ENCODE data around the gene CHAF1B. TPM values are rescaled to one million over a fixed set of nuclear protein-coding genes. Genes with fewer than 3 reads are reported as not detected.

The CHAF1B gene
- total RNA-seq, 2 experiments from 2014 or later: 28.9 to 31.2 TPM

- CTCF ChIA-PET: interaction anchor here (0.7 to 1.2 kb wide), 5 partner anchors 29 to 1335 kb away, joined by 3 to 4 read pairs (median 3); no protein-coding TSS in a partner anchor
- Mint-ChIP-seq H3K4me1 (ENCODE audit: low read depth) (no peaks in the 10 kb centered on the region), H3K27ac (no peak overlapping the region), H3K9me3 (no peaks in the 10 kb centered on the region), H3K27me3 (no peaks in the 10 kb centered on the region), H3K36me3 (peaks cover 19% of the 10 kb centered on the region), H3K4me3 (no peak overlapping the region)
- POLR2A ChIA-PET: no interaction called here
- DNase-seq: peak; percentile 61
- intact Hi-C loops (cut with micrococcal nuclease): loop anchor here (1.0 to 5.0 kb wide), 2 partner anchors 57 to 169 kb away; no protein-coding TSS in a partner anchor
These were observed 34.8 kb downstream of the CHAF1B start for GRCh38 chr21:36419996-36420395.

DNA sequence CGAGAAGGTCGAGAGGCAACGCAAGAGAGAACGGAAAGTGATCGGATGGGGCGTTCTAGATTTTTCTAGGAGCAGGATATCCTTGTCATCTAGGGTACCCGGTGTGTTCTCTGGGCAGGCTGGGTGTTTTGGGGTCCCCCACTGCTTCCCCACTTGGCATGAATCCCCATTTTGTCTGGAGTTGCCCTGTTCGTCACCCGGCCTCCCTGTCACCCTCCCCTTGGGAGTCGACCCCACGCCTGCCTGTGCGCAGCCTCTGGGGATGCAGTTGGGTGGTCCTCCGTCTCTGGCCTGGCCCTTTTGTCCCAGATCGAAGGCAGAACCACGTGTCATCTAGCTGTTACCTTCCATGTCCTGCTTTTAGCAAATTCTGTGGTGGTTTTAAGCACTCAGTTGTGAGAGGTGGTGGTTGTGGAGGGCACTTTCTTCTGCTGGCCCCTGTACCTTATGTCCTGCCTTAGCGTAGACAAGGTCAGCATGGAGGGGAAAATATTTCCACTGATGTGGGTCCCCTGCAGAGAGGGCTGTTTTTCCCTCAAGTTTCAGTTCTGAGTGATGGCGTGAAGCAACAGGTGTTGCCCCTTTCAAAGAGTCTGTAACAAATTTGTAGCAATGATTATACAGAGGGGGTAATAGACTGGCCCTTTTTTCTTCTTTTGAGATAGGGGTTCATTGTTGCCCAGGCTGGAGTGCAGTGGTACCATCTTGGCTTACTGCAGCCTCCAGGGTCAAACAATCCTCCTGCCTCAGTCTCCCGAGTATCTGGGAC is 35.6 kb downstream of the CHAF1B start:
- H3K4me3 Mint-ChIP-seq: no peak overlapping the region
- no peak overlapping the region for H3K27ac Mint-ChIP-seq
- no peaks in the 10 kb centered on the region for H3K27me3 Mint-ChIP-seq
- ChIA-PET CTCF (interaction anchor here (1.0 kb wide), 2 partner anchors 9 to 167 kb away, joined by 3 to 5 read pairs; no protein-coding TSS in a partner anchor), POLR2A (no interaction called here)
- H3K4me1 Mint-ChIP-seq (ENCODE audit: low read depth): no peaks in the 10 kb centered on the region
- intact Hi-C loops (cut with micrococcal nuclease): loop anchor here (1.0 to 5.0 kb wide), 2 partner anchors 57 to 169 kb away; no protein-coding TSS in a partner anchor
- H3K9me3 Mint-ChIP-seq: no peaks in the 10 kb centered on the region
- H3K36me3 Mint-ChIP-seq: peaks cover 14% of the 10 kb centered on the region
- DNase-seq: no peak

DNA sequence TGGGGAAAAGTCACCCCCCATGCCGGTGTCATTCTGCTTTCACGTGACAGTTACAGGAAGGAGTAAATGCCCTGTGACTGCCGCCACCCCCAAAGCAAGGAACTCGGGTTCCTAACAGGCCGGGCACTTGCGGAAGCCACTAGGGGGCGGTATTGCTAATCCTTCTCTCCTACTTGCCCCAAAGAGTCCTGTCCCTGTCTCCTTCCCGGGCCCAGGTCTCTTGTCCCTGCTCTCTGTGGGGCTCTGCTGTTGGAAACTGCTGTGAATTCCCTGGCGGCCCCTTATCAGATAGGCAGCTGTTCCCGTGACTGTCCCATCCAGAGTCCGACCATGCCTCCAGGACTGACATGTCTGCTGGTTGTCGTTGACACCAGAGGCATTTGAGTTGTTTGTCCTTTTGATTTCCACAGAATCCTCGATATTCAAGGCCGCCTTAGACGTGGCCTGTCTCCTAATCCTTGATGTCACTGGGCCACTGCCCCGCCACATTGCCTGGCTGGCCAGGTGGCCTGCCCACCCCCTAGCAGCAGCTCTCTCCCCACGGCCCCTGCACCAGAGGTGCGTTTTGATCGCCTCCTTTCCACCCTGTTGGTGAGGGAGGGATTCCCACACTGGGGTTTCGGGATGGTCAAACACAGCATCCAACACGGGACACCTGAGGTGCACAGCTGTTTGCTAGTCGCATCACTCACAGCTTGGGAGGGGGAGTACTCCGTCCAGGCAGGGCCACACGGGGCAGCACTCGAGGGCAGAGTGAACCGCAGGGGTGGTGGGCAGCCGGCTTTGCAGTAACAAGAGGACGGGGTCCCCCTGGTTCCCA is 37.3 kb downstream of the CHAF1B start:
- Mint-ChIP-seq H3K4me3 (no peak overlapping the region), H3K36me3 (peaks cover 5% of the 10 kb centered on the region), H3K27ac (no peak overlapping the region), H3K9me3 (no peaks in the 10 kb centered on the region), H3K4me1 (ENCODE audit: low read depth) (no peaks in the 10 kb centered on the region), H3K27me3 (no peaks in the 10 kb centered on the region)
- DNase-seq: peak; percentile 56
- ChIA-PET POLR2A (interaction anchor here (0.5 kb wide), 1 partner anchor 44 kb away, joined by 3 read pairs; no protein-coding TSS in a partner anchor), CTCF (interaction anchor here (1.0 to 1.2 kb wide), 4 partner anchors 8 to 280 kb away, joined by 3 to 6 read pairs (median 4); no protein-coding TSS in a partner anchor)
- intact Hi-C loops (cut with micrococcal nuclease): loop anchor here (5.0 kb wide), 1 partner anchor 55 kb away; no protein-coding TSS in a partner anchor

GRCh38 chr21:36423771-36424433 is 38.7 kb downstream of the CHAF1B start:
- no peak for DNase-seq
- Mint-ChIP-seq H3K4me1 (ENCODE audit: low read depth) (no peaks in the 10 kb centered on the region), H3K9me3 (no peaks in the 10 kb centered on the region), H3K27me3 (no peaks in the 10 kb centered on the region), H3K4me3 (no peak overlapping the region), H3K27ac (no peak overlapping the region), H3K36me3 (peaks cover 2% of the 10 kb centered on the region)
- ChIA-PET CTCF (no interaction called here), POLR2A (no interaction called here)
- intact Hi-C loops (cut with micrococcal nuclease): loop anchor here (5.0 kb wide), 1 partner anchor 53 kb away; no protein-coding TSS in a partner anchor

DNA sequence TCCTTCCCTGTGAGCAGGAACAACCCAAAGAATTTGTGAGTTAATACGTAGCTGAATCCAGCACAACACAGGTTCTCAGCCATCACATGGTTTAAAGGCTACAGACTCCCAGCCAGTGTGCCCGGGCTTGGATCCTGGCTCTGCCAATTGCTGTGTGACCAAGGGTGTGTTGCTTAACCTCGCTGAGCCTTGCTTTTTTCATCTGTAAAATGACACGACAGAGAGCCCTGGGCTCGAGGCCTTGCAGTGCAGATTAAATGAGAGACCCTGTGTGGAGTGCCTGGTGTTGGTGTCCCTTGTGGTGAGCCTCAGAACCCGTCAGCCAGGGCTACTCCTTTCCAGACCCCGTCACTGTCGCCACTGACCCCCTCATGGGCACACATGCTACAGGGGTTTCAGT is 39.4 kb downstream of the CHAF1B start:
- Mint-ChIP-seq H3K27ac (no peak overlapping the region), H3K4me3 (no peak overlapping the region), H3K36me3 (peaks cover 2% of the 10 kb centered on the region), H3K27me3 (no peaks in the 10 kb centered on the region), H3K4me1 (ENCODE audit: low read depth) (peaks cover under 1% of the 10 kb centered on the region), H3K9me3 (no peaks in the 10 kb centered on the region)
- ChIA-PET CTCF (no interaction called here), POLR2A (no interaction called here)
- no peak for DNase-seq
- intact Hi-C loops (cut with micrococcal nuclease): loop anchor here (5.0 kb wide), 1 partner anchor 53 kb away; no protein-coding TSS in a partner anchor

- no peaks in the 10 kb centered on the region for H3K36me3 Mint-ChIP-seq
- ChIA-PET CTCF (no interaction called here), POLR2A (no interaction called here)
- DNase-seq: no peak
- peaks cover 4% of the 10 kb centered on the region for H3K27me3 Mint-ChIP-seq
- H3K4me3 Mint-ChIP-seq: no peak overlapping the region
- H3K27ac Mint-ChIP-seq: no peak overlapping the region
- H3K9me3 Mint-ChIP-seq: no peaks in the 10 kb centered on the region
- intact Hi-C loops (cut with micrococcal nuclease): no loop called here
- H3K4me1 Mint-ChIP-seq (ENCODE audit: low read depth): peaks cover 7% of the 10 kb centered on the region
These were observed 40.1 kb downstream of the CHAF1B start for GRCh38 chr21:36425286-36425685.

- H3K27me3 Mint-ChIP-seq: peaks cover 12% of the 10 kb centered on the region
- no peaks in the 10 kb centered on the region for H3K36me3 Mint-ChIP-seq
- DNase-seq: no peak
- ChIA-PET CTCF (no interaction called here), POLR2A (no interaction called here)
- peaks cover 12% of the 10 kb centered on the region for H3K4me1 Mint-ChIP-seq (ENCODE audit: low read depth)
- intact Hi-C loops (cut with micrococcal nuclease): no loop called here
- H3K4me3 Mint-ChIP-seq: no peak overlapping the region
- no peak overlapping the region for H3K27ac Mint-ChIP-seq
- H3K9me3 Mint-ChIP-seq: no peaks in the 10 kb centered on the region
These were observed 42.3 kb downstream of the CHAF1B start for GRCh38 chr21:36427502-36427901.

- intact Hi-C loops (cut with micrococcal nuclease): no loop called here
- Mint-ChIP-seq H3K27me3 (peaks cover 16% of the 10 kb centered on the region), H3K27ac (peak overlapping the region; percentile 18), H3K9me3 (no peaks in the 10 kb centered on the region), H3K36me3 (no peaks in the 10 kb centered on the region), H3K4me3 (no peak overlapping the region), H3K4me1 (ENCODE audit: low read depth) (peaks cover 12% of the 10 kb centered on the region)
- ChIA-PET POLR2A (interaction anchor here (0.6 kb wide), 1 partner anchor 451 kb away, joined by 3 read pairs; no protein-coding TSS in a partner anchor), CTCF (interaction anchor here (0.9 to 1.4 kb wide), 2 partner anchors 11 to 12 kb away, joined by 3 read pairs; no protein-coding TSS in a partner anchor)
- DNase-seq: no peak
These were observed 43.7 kb downstream of the CHAF1B start for GRCh38 chr21:36428761-36429432.

- CTCF ChIA-PET: interaction anchor here (0.6 to 1.4 kb wide), 6 partner anchors 8 to 317 kb away, joined by 3 to 6 read pairs (median 3); partner anchors contain the start of gene MORC3
- no peaks in the 10 kb centered on the region for H3K36me3 Mint-ChIP-seq
- peak; percentile 91 for DNase-seq
- peak overlapping the region; percentile 66 for H3K4me3 Mint-ChIP-seq
- intact Hi-C loops (cut with micrococcal nuclease): loop anchor here (1.0 kb wide), 1 partner anchor 48 kb away; no protein-coding TSS in a partner anchor
- H3K27me3 Mint-ChIP-seq: peaks cover 18% of the 10 kb centered on the region
- peaks cover 12% of the 10 kb centered on the region for H3K4me1 Mint-ChIP-seq (ENCODE audit: low read depth)
- peak overlapping the region; percentile 71 for H3K27ac Mint-ChIP-seq
- H3K9me3 Mint-ChIP-seq: no peaks in the 10 kb centered on the region
- POLR2A ChIA-PET: interaction anchor here (0.6 to 0.7 kb wide), 2 partner anchors 48 to 450 kb away, joined by 3 to 4 read pairs; no protein-coding TSS in a partner anchor
These were observed 44.9 kb downstream of the CHAF1B start for GRCh38 chr21:36429947-36430546.

- no peaks in the 10 kb centered on the region for H3K36me3 Mint-ChIP-seq
- intact Hi-C loops (cut with micrococcal nuclease): loop anchor here (1.0 kb wide), 1 partner anchor 47 kb away; no protein-coding TSS in a partner anchor
- no peaks in the 10 kb centered on the region for H3K9me3 Mint-ChIP-seq
- H3K4me1 Mint-ChIP-seq (ENCODE audit: low read depth): peaks cover 12% of the 10 kb centered on the region
- no peak overlapping the region for H3K27ac Mint-ChIP-seq
- ChIA-PET CTCF (interaction anchor here (0.6 to 1.4 kb wide), 2 partner anchors 9 to 111 kb away, joined by 3 to 6 read pairs; partner anchors contain the start of gene MORC3), POLR2A (interaction anchor here (0.7 kb wide), 1 partner anchor 47 kb away, joined by 4 read pairs; no protein-coding TSS in a partner anchor)
- no peak overlapping the region for H3K4me3 Mint-ChIP-seq
- no peak for DNase-seq
- peaks cover 18% of the 10 kb centered on the region for H3K27me3 Mint-ChIP-seq
These were observed 45.6 kb downstream of the CHAF1B start for GRCh38 chr21:36430841-36431240.

- peaks cover 12% of the 10 kb centered on the region for H3K4me1 Mint-ChIP-seq (ENCODE audit: low read depth)
- H3K4me3 Mint-ChIP-seq: no peak overlapping the region
These were observed 46.1 kb downstream of the CHAF1B start for GRCh38 chr21:36431252-36431651.

More at GRCh38 chr21:36431252-36431651, 46.1 kb downstream of the CHAF1B start:
- Mint-ChIP-seq H3K27me3 (peaks cover 18% of the 10 kb centered on the region), H3K36me3 (no peaks in the 10 kb centered on the region), H3K9me3 (no peaks in the 10 kb centered on the region), H3K27ac (no peak overlapping the region)
- CTCF ChIA-PET: interaction anchor here (1.4 kb wide), 1 partner anchor 9 kb away, joined by 6 read pairs; no protein-coding TSS in a partner anchor
- POLR2A ChIA-PET: no interaction called here
- intact Hi-C loops (cut with micrococcal nuclease): no loop called here
- no peak for DNase-seq

Measured in activated CD4-positive, alpha-beta memory T cell treated with anti-CD3 and anti-CD28 coated beads for 36 hours (primary cell).